ENCODE measurements around the gene GPR35.

DNA sequence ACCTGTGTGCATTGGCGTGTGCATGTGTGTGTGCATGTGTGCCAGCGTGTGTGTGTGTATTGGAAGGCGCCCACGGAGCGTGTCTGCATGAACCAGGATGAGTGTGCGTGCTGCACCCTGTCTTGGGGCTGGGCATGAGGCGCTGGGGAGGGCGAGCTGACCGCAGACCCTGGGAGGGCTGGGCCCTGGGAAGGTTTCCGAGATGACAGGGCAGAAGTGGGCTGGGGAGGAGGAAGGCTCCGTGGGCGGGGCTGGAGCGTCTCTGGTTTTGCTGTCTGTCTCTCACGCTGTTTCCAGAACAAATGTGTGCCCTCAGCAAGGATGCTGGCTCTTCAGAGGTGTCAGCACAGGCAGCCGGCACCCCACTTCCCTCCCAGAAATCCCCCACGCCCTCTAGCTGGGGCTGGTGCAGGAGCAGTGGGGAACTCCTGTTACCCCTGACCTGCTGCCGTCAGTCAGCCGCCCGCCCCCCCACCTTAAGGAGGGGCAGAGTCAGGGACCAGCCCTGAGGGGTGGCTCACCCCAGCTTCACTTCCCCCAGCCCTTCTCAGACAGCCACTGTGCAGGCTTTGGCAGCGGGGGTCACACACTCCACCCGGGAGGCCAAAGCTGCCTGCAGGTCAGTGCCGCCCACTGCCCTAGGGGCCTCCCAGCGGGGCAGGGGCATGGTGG lies at the start of gene GPR35:
- no peak for TF ChIP-seq NFIC (IDR thresholded peaks at IDR 0.05; ENCODE audit: borderline replicate concordance)
- TF ChIP-seq, protein P1, sequence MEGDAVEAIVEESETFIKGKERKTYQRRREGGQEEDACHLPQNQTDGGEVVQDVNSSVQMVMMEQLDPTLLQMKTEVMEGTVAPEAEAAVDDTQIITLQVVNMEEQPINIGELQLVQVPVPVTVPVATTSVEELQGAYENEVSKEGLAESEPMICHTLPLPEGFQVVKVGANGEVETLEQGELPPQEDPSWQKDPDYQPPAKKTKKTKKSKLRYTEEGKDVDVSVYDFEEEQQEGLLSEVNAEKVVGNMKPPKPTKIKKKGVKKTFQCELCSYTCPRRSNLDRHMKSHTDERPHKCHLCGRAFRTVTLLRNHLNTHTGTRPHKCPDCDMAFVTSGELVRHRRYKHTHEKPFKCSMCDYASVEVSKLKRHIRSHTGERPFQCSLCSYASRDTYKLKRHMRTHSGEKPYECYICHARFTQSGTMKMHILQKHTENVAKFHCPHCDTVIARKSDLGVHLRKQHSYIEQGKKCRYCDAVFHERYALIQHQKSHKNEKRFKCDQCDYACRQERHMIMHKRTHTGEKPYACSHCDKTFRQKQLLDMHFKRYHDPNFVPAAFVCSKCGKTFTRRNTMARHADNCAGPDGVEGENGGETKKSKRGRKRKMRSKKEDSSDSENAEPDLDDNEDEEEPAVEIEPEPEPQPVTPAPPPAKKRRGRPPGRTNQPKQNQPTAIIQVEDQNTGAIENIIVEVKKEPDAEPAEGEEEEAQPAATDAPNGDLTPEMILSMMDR (IDR thresholded peaks at IDR 0.05), result no peak
- TF ChIP-seq GABPA (IDR thresholded peaks at IDR 0.05; ENCODE audit: low read depth), result no peak
- TF ChIP-seq SMC3 (IDR thresholded peaks at IDR 0.05; ENCODE audit: low read depth, low read length), result no peak
- TF ChIP-seq RXRA (IDR thresholded peaks at IDR 0.05; ENCODE audit: borderline replicate concordance, low read depth), result no peak
- no peak for TF ChIP-seq JUND (IDR thresholded peaks at IDR 0.05)
- TF ChIP-seq, protein P2, sequence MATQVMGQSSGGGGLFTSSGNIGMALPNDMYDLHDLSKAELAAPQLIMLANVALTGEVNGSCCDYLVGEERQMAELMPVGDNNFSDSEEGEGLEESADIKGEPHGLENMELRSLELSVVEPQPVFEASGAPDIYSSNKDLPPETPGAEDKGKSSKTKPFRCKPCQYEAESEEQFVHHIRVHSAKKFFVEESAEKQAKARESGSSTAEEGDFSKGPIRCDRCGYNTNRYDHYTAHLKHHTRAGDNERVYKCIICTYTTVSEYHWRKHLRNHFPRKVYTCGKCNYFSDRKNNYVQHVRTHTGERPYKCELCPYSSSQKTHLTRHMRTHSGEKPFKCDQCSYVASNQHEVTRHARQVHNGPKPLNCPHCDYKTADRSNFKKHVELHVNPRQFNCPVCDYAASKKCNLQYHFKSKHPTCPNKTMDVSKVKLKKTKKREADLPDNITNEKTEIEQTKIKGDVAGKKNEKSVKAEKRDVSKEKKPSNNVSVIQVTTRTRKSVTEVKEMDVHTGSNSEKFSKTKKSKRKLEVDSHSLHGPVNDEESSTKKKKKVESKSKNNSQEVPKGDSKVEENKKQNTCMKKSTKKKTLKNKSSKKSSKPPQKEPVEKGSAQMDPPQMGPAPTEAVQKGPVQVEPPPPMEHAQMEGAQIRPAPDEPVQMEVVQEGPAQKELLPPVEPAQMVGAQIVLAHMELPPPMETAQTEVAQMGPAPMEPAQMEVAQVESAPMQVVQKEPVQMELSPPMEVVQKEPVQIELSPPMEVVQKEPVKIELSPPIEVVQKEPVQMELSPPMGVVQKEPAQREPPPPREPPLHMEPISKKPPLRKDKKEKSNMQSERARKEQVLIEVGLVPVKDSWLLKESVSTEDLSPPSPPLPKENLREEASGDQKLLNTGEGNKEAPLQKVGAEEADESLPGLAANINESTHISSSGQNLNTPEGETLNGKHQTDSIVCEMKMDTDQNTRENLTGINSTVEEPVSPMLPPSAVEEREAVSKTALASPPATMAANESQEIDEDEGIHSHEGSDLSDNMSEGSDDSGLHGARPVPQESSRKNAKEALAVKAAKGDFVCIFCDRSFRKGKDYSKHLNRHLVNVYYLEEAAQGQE (IDR thresholded peaks at IDR 0.05; ENCODE audit: low read depth, low read length), result no peak
- no peak for TF ChIP-seq RAD21 (IDR thresholded peaks at IDR 0.05; ENCODE audit: low read length)

Measured in SK-N-SH (cell line).